Inflammatory macrophage treated with lipopolysaccharide for 1 hour (primary cell): Measurements from ENCODE around the gene SACM1L.
"Not testable (repeated sequence)": the region's sequence is repeated elsewhere in the genome, so short reads cannot be mapped to it uniquely, and the experiment has no call there.

Experiments
- DNase-seq, 2 donors: peaks; one replicate each; pipeline ENCODE4 v3.0.0-alpha.2; 2020 to 2022

SACM1L gene

DNA sequence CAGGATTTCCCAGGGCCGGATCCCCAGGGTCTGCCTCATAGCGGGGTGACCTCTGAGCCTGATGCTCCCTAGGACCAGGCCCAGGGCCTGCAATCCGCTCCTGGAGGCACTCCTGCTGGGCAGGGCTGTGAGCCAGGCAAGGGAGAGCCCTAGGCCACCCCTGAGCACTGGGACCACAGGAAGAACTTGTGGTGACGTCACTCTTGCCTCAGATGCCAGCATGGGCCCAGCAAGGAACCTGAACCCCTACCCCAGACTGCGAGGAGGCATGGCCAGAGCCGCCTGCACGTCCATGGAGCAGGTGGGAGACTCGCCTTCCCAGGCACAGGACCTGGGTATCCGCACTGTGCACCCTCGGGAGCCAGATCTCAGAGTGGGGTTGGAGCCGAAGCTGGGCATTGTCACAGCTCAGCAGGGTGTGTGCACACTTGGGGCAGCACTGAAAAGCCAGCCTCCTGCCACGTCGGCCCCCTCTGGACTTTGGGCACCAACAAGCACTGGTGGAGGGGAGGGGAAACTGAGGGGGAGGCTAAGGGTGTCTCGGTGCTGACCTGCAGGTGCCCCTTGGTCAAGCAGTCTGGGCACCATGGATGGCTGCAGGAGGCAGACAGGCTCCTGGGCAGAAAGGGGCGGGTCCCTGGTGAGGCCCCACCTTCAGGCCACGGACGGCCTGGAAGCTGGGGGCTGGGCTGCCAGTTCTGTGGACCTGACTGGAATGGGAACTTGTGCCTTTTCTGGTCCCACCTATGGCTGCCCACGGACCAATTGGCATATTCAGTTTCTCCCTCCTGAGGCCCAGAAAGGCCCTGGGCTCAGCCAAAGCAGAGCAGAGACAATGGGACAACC lies 57.8 kb downstream of the SACM1L start:
- DNase-seq: no peak

GRCh38 chr3:45748068-45748467 lies 58.9 kb downstream of the SACM1L start:
- DNase-seq: no peak

GRCh38 chr3:45749036-45749600 lies 59.9 kb downstream of the SACM1L start:
- DNase-seq: not testable (repeated sequence)

GRCh38 chr3:45749880-45750279 lies 60.7 kb downstream of the SACM1L start:
- DNase-seq: no peak

DNA sequence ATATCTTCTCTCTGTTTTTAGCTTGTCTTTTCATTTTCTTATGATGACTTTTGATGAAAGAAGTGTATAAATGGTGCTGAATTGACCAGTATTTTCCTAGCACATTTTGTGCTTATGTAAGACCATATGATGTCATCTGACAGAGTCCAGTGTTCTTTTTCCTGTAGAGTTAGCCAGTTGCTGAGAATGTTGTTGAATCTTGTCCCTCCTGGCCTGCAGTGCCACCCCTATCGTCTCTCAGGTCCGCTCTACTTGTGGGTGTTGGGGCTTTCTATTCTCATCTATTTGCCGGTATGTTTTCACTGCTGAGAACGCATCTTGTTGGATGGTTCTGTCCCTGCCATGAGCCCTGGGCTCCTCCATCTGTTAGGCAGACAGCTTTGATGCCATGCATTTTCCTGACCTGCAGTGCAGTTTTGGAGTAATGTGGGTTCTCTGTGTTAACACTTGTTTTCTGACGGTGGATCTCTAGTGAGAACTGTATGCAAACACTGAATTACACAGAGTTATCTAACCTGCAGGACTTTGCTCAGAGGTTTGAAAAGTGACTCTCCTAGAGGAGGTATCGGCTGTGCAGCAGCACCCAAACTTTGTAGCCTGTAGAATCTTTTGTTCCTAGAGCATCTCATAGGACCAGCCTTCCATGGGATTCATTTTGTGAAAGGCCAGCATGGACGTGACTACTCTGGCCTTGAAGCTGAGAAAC lies 62.5 kb downstream of the SACM1L start:
- DNase-seq: no peak

DNA sequence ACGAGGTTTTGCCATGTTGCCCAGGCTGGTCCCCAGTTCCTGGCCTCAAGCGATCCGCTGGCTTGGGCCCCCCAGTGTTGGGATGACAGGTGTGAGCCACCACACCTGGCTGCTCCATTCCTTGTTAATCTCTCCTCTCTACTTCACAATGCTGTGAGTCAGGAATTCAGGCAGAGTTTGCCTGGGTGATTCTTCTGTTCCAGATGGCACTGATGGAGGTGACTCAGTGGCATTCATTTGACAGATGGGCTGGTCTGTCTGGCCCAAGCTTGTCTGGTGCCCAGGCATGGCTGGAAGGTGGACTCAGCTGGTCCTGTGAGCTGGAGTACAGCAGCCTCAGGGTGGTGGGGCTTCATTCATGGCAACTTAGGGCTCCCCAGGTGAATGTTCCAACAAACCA lies 63.9 kb downstream of the SACM1L start:
- DNase-seq: no peak

GRCh38 chr3:45754461-45754860 lies 65.3 kb downstream of the SACM1L start:
- no peak for DNase-seq

DNA sequence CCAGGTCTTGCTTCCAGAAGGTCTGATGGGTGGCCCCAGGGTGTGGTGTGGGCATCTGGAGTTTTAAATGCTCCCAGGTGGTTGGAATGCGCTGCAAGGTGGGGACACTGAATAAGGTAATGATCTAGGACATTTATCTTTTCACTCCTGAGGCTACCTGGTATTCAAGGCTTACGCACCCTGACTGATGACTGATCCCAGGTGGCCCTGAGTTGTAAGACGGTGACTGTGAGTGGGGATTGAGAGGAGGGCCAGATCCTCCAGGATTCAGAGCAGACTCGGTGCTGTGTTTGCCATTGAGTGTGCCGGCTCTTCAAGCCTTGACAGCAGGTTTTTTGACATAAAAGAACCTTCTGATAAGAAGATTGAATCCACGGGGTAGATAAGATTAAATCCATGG lies 66.9 kb downstream of the SACM1L start:
- DNase-seq: no peak

DNA sequence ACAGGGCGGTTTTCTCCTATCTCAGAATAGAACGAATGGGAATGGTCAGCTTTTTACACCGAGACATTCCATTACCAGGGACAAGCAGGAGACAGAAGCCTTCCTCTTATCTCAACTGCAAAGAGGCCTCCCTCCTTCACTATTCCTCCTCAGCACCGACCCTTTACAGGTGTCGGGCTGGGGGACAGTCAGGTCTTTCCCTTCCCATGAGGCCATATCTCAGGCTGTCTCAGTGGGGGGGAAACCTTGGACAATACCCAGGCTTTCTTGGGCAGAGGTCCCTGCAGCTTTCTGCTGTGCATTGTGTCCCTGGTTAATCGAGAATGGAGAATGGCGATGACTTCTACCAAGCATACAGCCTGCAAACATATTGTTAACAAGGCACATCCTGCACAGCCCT lies 67.9 kb downstream of the SACM1L start:
- DNase-seq: not testable (repeated sequence)

DNA sequence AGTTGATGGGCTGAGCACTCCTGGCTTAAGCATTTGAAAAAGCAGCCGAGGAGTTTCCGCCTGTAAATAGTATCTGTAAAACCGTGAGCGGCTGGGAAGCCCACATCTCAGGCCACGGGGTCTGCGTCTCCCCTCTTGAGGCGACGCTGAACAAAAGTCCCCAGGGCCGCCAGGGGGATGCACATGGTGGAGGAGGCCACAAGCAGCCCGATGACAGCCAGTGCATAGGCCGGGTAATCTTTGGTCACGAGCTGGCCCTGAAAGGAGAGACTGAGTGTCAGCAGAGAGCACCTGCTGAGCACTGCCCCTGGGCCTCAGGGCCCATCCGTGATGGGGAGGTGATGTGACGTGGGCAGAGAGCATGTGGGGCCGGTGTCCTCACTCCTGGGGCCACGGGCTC lies 69.7 kb downstream of the SACM1L start:
- no peak for DNase-seq

- DNase-seq: no peak
These were observed 70.7 kb downstream of the SACM1L start for GRCh38 chr3:45759851-45760250.

DNA sequence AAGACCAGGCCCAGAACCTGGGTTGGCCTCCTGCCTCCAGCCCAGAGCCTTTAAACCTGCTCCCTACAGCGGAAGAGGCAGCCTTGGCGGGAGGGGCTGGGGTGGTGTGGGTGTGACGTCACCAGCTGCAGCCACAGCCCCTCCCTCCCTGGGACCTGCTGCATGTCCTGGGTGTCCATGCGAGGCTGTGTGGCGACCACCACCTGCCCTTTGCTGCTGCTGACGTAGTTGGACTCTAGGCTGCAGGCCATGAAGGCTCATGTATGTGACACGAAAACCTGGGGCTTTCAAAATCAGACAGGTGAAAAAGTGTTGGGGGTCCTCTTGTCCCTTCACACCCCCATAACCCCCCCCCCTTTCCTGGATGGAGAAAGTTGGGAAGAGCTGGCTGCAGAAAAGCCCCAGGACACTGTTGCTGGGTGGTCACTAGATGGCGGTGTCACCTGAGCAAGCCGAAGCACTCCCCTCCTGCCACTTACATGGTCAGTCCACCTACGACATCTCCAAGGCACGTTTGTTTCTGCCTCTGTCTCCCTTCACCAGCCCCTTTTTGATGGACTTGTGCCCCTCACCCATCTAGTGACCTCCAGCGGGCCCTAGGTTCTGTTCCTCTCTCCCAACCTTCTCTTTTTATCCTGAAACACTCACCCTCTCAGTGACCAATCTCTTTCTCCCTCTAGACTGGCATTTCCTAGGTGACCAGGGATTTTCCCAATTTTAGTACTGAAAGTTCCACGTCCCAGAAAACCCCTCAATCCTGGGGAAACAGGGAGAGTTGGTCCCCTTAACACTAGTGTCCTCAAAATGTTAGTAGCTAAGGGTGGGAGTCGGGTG lies 71.9 kb downstream of the SACM1L start:
- DNase-seq: peak; percentile 28 to 45

GRCh38 chr3:45761831-45762230 lies 72.6 kb downstream of the SACM1L start:
- no peak for DNase-seq

DNA sequence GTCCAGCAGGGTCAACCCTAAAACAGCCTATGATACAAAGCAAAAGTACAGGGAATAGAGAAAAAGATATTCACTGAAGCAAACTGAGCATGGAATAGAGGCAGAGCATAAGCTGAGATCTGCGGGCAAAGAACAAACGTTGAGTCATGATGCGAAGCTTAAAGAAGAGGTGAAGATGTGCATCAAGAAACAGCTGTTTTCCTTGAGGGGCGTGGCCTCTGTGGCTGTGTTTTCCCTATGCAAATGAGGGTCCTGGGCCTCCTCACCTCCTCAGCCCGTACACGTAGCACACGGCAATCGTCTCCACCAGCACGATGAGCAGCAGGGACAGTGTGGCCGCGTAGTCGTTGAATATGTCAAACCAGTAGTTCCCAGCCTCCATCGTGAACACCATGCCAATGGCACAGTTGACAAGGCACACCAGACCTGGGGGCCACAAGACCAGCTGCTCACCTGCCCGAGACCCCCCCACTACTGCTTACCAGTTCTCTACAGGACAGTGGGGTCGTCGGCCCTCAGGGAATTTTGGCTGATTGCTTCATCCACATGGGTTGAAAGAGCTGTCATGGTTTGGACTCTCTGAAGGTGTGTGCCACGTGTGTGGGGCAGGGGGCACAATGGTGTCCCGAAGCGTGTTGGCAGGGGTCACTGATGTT lies 73.6 kb downstream of the SACM1L start:
- DNase-seq: no peak

DNA sequence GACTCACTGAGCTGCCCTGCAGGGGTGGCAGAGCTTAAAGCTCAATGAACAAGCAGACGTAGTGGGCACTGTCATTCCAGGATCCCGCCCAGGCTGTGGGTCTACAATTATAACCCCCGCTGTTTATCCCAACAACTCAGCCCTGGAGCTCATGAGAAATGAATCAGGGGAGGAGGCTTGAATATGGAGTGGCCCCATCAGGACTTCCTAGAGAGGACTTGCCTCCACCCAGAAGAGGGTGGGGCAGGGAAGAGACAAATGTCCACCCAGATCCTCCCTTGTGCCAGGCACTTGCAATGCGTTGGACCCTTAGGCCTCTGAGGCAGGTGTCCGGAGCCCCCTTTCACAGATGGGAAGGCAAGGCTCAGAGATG lies 74.1 kb downstream of the SACM1L start:
- DNase-seq: no peak

DNA sequence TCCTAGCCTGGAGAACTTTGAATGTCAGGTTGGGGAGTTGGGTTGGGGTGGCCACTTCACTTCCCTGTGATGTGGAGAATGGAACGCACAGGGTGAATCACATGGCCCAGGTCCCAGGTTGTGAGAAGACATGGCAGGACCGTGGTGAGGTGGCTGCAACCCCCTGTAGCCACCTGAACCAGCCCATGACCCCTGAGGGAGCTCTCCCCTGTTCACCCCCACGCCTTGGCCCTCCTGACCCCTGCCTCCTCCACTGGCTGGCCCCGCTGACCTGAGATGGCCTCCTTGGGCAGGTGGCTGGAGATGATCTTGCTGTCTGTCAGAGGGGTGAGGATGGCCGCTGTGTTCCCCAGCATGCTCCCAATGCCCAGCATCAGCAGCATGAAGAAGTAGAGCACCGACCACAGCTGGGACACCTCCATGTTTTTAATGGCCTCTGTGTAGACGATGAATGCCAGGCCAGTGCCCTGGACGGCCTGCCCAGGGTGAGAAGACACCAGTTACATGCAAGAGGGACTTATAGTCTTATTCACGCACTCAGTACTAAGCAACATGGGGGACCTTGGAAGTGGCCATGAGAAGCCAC lies 76.2 kb downstream of the SACM1L start:
- DNase-seq: no peak

- no peak for DNase-seq
These were observed 76.8 kb downstream of the SACM1L start for GRCh38 chr3:45765958-45766357.

GRCh38 chr3:45771166-45771775 lies 82.1 kb downstream of the SACM1L start:
- DNase-seq: no peak

- DNase-seq: no peak
These were observed 82.6 kb downstream of the SACM1L start for GRCh38 chr3:45771831-45772230.

DNA sequence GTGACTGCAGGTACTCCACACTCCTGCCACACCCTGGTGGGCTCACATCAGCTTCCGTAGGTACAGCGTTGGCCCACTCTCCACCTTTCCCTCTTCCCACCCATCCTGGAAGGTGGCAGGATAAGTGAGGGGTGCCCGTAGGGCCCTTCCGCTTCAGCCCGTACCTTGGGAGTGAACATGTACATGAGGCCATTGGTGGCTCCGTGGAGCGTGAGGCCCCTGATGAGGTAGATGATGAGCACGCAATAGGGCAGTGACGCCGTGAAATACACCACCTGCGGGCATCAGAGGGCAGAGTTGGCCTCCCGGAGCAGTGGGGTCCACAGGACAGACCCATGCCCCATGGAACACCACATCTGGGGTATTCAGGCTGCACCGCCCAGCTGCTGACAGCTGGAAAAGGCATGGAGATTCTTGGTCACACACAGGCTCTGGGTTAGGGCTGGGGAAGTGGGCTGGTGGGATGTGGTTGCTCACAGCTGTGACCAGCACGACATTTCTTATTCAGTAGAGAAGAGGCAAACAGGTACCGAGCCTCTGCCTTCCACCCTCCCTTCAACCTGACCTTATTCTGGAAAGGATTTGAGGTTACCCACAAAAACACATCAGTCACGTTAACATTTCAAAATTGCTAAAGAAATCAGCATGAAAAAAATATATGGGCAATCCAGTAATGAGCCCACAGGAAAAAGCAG lies 83.3 kb downstream of the SACM1L start:
- DNase-seq: no peak

GRCh38 chr3:45773072-45773471 lies 83.9 kb downstream of the SACM1L start:
- no peak for DNase-seq
